ENCODE data around the gene LRTM1.

Gene LRTM1

DNA sequence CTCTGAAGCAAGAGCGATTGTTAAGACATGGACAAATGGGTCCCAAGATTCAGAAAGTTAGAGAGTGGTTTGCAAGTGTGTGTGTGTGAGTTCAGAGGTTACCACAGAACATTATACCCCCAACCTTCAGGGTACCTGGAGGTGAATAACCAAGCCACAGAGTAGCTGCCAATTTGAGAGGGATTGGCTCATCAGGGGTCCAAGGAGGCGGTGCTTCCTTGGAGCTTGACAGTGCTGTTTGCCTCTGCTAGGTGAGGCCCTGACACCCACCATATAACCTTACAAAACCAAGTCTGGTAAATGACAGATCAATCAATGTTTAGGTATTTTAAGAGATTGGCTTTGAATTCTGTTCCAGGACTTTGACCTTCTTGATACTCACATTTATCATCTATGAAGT is 35.7 kb downstream of the LRTM1 start:
- TF ChIP-seq, protein P1, sequence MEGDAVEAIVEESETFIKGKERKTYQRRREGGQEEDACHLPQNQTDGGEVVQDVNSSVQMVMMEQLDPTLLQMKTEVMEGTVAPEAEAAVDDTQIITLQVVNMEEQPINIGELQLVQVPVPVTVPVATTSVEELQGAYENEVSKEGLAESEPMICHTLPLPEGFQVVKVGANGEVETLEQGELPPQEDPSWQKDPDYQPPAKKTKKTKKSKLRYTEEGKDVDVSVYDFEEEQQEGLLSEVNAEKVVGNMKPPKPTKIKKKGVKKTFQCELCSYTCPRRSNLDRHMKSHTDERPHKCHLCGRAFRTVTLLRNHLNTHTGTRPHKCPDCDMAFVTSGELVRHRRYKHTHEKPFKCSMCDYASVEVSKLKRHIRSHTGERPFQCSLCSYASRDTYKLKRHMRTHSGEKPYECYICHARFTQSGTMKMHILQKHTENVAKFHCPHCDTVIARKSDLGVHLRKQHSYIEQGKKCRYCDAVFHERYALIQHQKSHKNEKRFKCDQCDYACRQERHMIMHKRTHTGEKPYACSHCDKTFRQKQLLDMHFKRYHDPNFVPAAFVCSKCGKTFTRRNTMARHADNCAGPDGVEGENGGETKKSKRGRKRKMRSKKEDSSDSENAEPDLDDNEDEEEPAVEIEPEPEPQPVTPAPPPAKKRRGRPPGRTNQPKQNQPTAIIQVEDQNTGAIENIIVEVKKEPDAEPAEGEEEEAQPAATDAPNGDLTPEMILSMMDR (IDR thresholded peaks at IDR 0.05; ENCODE audit: unreplicated experiment in 3 of 3) = no peak
- Mint-ChIP-seq H3K9me3 (peaks cover 3% of the 10 kb centered on the region), H3K36me3 (ENCODE audit: low read depth) (no peaks in the 10 kb centered on the region), H3K27ac (peak overlapping the region in 1 of 3 experiments; percentile 79), H3K4me3 (no peak overlapping the region), H3K27me3 (ENCODE audit: low read depth) (peaks cover 13% of the 10 kb centered on the region), H3K4me1 (peaks cover 46% of the 10 kb centered on the region)

GRCh38 chr3:54891540-54891897 is 36.3 kb downstream of the LRTM1 start:
- H3K27ac Mint-ChIP-seq = peak overlapping the region; percentile 56 to 79 (median 76)
- H3K4me1 Mint-ChIP-seq = peaks cover 46% of the 10 kb centered on the region
- peaks cover 3% of the 10 kb centered on the region for H3K9me3 Mint-ChIP-seq
- TF ChIP-seq, protein P1 (IDR thresholded peaks at IDR 0.05; ENCODE audit: unreplicated experiment in 3 of 3) = peak; percentile 42 to 55 (median 49)
- no peaks in the 10 kb centered on the region for H3K36me3 Mint-ChIP-seq (ENCODE audit: low read depth)
- H3K27me3 Mint-ChIP-seq (ENCODE audit: low read depth) = peaks cover 13% of the 10 kb centered on the region
- H3K4me3 Mint-ChIP-seq = peak overlapping the region in 1 of 3 experiments; percentile 12

DNA sequence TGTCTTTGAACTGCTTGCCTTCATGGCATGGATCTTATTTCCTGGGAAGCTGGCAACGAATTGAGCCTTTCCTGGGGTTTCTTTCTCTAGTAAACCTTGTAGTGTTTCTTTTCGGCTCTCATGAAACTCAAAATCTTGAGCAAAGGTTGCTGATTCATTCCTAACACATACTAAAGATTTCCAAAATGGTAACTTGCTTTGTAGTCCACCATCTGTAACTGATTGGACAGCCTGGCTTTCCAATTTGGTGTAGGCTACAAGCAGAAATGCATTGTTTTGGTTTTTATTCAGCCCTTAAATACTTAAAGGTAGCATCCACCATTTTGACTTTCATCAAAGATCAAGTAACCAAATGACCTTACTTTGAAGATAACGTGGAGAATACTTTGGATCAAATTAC is 38.1 kb downstream of the LRTM1 start:
- Mint-ChIP-seq H3K4me3 (no peak overlapping the region), H3K9me3 (peaks cover 3% of the 10 kb centered on the region), H3K36me3 (ENCODE audit: low read depth) (no peaks in the 10 kb centered on the region), H3K27ac (no peak overlapping the region), H3K4me1 (peaks cover 46% of the 10 kb centered on the region), H3K27me3 (ENCODE audit: low read depth) (peaks cover 9% of the 10 kb centered on the region)
- TF ChIP-seq, protein P1 (IDR thresholded peaks at IDR 0.05; ENCODE audit: unreplicated experiment in 3 of 3) = no peak

- peaks cover 46% of the 10 kb centered on the region for H3K4me1 Mint-ChIP-seq
- H3K36me3 Mint-ChIP-seq (ENCODE audit: low read depth) = no peaks in the 10 kb centered on the region
- peaks cover 3% of the 10 kb centered on the region for H3K9me3 Mint-ChIP-seq
- peaks cover 9% of the 10 kb centered on the region for H3K27me3 Mint-ChIP-seq (ENCODE audit: low read depth)
- TF ChIP-seq, protein P1 (IDR thresholded peaks at IDR 0.05; ENCODE audit: unreplicated experiment in 3 of 3) = no peak
- H3K27ac Mint-ChIP-seq = peak overlapping the region in 2 of 3 experiments; percentile 15 to 53
- H3K4me3 Mint-ChIP-seq = peak overlapping the region in 1 of 3 experiments; percentile 17
Measured at GRCh38 chr3:54888873-54889272, 39.0 kb downstream of the LRTM1 start.

GRCh38 chr3:54888162-54888561 is 39.7 kb downstream of the LRTM1 start:
- H3K27ac Mint-ChIP-seq = no peak overlapping the region
- peaks cover 9% of the 10 kb centered on the region for H3K27me3 Mint-ChIP-seq (ENCODE audit: low read depth)
- H3K4me3 Mint-ChIP-seq = no peak overlapping the region
- H3K36me3 Mint-ChIP-seq (ENCODE audit: low read depth) = no peaks in the 10 kb centered on the region
- peaks cover 3% of the 10 kb centered on the region for H3K9me3 Mint-ChIP-seq
- peaks cover 41% of the 10 kb centered on the region for H3K4me1 Mint-ChIP-seq
- TF ChIP-seq, protein P1 (IDR thresholded peaks at IDR 0.05; ENCODE audit: unreplicated experiment in 3 of 3) = no peak

DNA sequence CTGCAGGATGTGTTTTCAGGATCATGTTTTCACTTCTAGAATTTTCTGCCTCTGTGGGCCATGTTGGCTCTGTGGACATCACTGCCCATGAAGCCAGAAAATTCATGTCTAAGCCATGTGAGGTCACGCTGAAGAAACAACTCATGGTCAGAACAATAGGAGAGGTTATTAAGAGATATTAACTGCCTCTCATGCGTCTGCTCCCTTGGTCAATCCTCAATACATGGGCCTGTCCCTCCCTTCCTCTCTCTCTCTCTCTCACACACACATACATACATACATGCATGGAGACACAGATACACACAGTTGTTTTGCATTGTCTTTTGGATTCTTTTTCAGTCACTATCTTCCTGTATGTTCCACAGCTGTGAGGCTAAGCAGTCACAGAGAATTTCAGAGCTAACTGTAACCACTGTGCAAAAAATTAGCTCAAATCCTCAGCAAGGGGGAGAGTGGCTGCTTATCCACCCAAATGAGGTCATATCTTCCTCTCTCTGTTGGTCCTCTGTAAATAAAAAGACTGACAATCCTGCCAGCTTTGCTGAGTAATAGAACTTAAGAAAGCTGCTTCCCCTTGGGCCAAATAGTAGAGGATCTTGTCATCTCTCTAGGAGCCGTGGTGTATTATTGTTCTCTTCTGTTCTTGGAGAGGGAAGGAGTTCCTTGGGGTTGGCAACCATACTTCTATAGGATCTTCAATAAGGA is 45.6 kb downstream of the LRTM1 start:
- H3K36me3 Mint-ChIP-seq (ENCODE audit: low read depth) = no peaks in the 10 kb centered on the region
- peaks cover 5% of the 10 kb centered on the region for H3K27me3 Mint-ChIP-seq (ENCODE audit: low read depth)
- no peak overlapping the region for H3K4me3 Mint-ChIP-seq
- H3K4me1 Mint-ChIP-seq = peaks cover 7% of the 10 kb centered on the region
- TF ChIP-seq, protein P1 (IDR thresholded peaks at IDR 0.05; ENCODE audit: unreplicated experiment in 3 of 3) = no peak
- H3K27ac Mint-ChIP-seq = peak overlapping the region in 1 of 3 experiments; percentile 10
- peaks cover 3% of the 10 kb centered on the region for H3K9me3 Mint-ChIP-seq
